Activated naive CD8-positive, alpha-beta T cell treated with anti-CD3 and anti-CD28 coated beads, Interleukin-2, amount 10 ng/mL, durations not matched to agents 7 days and 5 days (primary cell): ENCODE measurements around the gene CAMK4. TPM values are rescaled to one million over a fixed set of nuclear protein-coding genes. Genes with fewer than 3 reads are reported as not detected.

ENCODE experiments used
- ATAC-seq: fragments of 150-1000 bp; cut with Tn5 transposase; one replicate; pipeline ENCODE4 v1.10.0; 2021; ENCODE audit warnings: low read depth, moderate library complexity
- POLR2A ChIA-PET: fragments of 350-600 bp; sonication (Branson Sonifier 250); formaldehyde crosslinking; loops from one replicate; lab custom pipeline; 2021; ENCODE audit warnings: antibody characterized with exemption; lab: Charles Lee
- DNase-seq: peaks from one replicate; pipeline ENCODE4 v3.0.0; 2021
- H3K27ac Mint-ChIP-seq: one replicate; pipeline ENCODE4 v1.8.0; 2022; ENCODE audit warnings: mild to moderate bottlenecking, mixed read lengths
- H3K27me3 Mint-ChIP-seq: one replicate; pipeline ENCODE4 v1.8.0; 2022; ENCODE audit warnings: mild to moderate bottlenecking, moderate library complexity, mixed read lengths
- H3K36me3 Mint-ChIP-seq: one replicate; pipeline ENCODE4 v1.8.0; 2021; ENCODE audit warnings: mild to moderate bottlenecking, mixed read lengths
- H3K4me1 Mint-ChIP-seq: one replicate; pipeline ENCODE4 v1.8.0; 2021; ENCODE audit warnings: mixed read lengths
- H3K4me3 Mint-ChIP-seq: one replicate; pipeline ENCODE4 v1.8.0; 2022; ENCODE audit warnings: mild to moderate bottlenecking, moderate library complexity, mixed read lengths
- H3K9me3 Mint-ChIP-seq: one replicate; pipeline ENCODE4 v1.8.0; 2021; ENCODE audit warnings: mixed read lengths
- total RNA-seq, 2 experiments: library from RNA; stranded (reverse); gene quantifications; one replicate each; pipeline ENCODE4 v1.2.3, GENCODE V29; 2021

Gene CAMK4
- total RNA-seq, 2 experiments from 2014 or later: 132 to 154 TPM

- Mint-ChIP-seq H3K27me3 (no peaks in the 10 kb centered on the region), H3K4me1 (peaks cover 24% of the 10 kb centered on the region), H3K4me3 (peak overlapping the region; percentile 88), H3K9me3 (no peaks in the 10 kb centered on the region), H3K36me3 (peaks cover 7% of the 10 kb centered on the region), H3K27ac (peak overlapping the region; percentile 55)
- POLR2A ChIA-PET: interaction anchor here (0.7 to 7.0 kb wide), 9 partner anchors 13 to 289 kb away, joined by 3 to 77 read pairs (median 4); partner anchors contain the start of gene STARD4
- ATAC-seq: peak; percentile 4
- DNase-seq: no peak
These were observed 940 bp upstream of the CAMK4 start for GRCh38 chr5:111223101-111223786.

GRCh38 chr5:111224561-111225345 is 569 bp downstream of the CAMK4 start:
- Mint-ChIP-seq H3K4me1 (peaks cover 37% of the 10 kb centered on the region), H3K9me3 (no peaks in the 10 kb centered on the region), H3K4me3 (peak overlapping the region; percentile 88), H3K27ac (peak overlapping the region; percentile 93), H3K27me3 (no peaks in the 10 kb centered on the region), H3K36me3 (peaks cover 7% of the 10 kb centered on the region)
- ATAC-seq (peak; percentile 25), DNase-seq (no peak)
- POLR2A ChIA-PET: interaction anchor here (0.8 to 7.0 kb wide), 6 partner anchors 11 to 30 kb away, joined by 3 to 77 read pairs (median 7); no protein-coding TSS in a partner anchor

GRCh38 chr5:111225926-111226325 is 1.7 kb downstream of the CAMK4 start:
- H3K9me3 Mint-ChIP-seq: no peaks in the 10 kb centered on the region
- H3K4me3 Mint-ChIP-seq: peak overlapping the region; percentile 88
- DNase-seq (no peak), ATAC-seq (no peak)
- H3K36me3 Mint-ChIP-seq: peaks cover 5% of the 10 kb centered on the region
- H3K27me3 Mint-ChIP-seq: no peaks in the 10 kb centered on the region
- POLR2A ChIA-PET: interaction anchor here (0.5 to 7.0 kb wide), 6 partner anchors 10 to 71 kb away, joined by 3 to 77 read pairs (median 3); no protein-coding TSS in a partner anchor
- peaks cover 46% of the 10 kb centered on the region for H3K4me1 Mint-ChIP-seq
- peak overlapping the region; percentile 93 for H3K27ac Mint-ChIP-seq

- peak overlapping the region; percentile 93 for H3K27ac Mint-ChIP-seq
- ATAC-seq (no peak), DNase-seq (no peak)
- no peaks in the 10 kb centered on the region for H3K27me3 Mint-ChIP-seq
- H3K4me1 Mint-ChIP-seq: peaks cover 51% of the 10 kb centered on the region
- H3K9me3 Mint-ChIP-seq: no peaks in the 10 kb centered on the region
- POLR2A ChIA-PET: interaction anchor here (0.5 to 7.0 kb wide), 6 partner anchors 9 to 72 kb away, joined by 3 to 77 read pairs (median 3); no protein-coding TSS in a partner anchor
- H3K36me3 Mint-ChIP-seq: peaks cover 5% of the 10 kb centered on the region
- H3K4me3 Mint-ChIP-seq: peak overlapping the region; percentile 88
These were observed 2.4 kb downstream of the CAMK4 start for GRCh38 chr5:111226556-111226955.

- Mint-ChIP-seq H3K4me3 (peak overlapping the region; percentile 88), H3K27me3 (no peaks in the 10 kb centered on the region), H3K36me3 (peaks cover 5% of the 10 kb centered on the region), H3K27ac (peak overlapping the region; percentile 98), H3K4me1 (peaks cover 55% of the 10 kb centered on the region), H3K9me3 (no peaks in the 10 kb centered on the region)
- no peak for ATAC-seq
- POLR2A ChIA-PET: interaction anchor here (1.0 to 7.0 kb wide), 5 partner anchors 8 to 51 kb away, joined by 3 to 77 read pairs (median 3); no protein-coding TSS in a partner anchor
- no peak for DNase-seq
These were observed 3.1 kb downstream of the CAMK4 start for GRCh38 chr5:111227226-111227782.

- DNase-seq (no peak), ATAC-seq (no peak)
- no peaks in the 10 kb centered on the region for H3K27me3 Mint-ChIP-seq
- peak overlapping the region; percentile 88 for H3K4me3 Mint-ChIP-seq
- H3K9me3 Mint-ChIP-seq: no peaks in the 10 kb centered on the region
- POLR2A ChIA-PET: interaction anchor here (1.0 to 7.0 kb wide), 2 partner anchors 8 to 17 kb away, joined by 3 to 77 read pairs; no protein-coding TSS in a partner anchor
- peaks cover 5% of the 10 kb centered on the region for H3K36me3 Mint-ChIP-seq
- H3K27ac Mint-ChIP-seq: peak overlapping the region; percentile 98
- peaks cover 60% of the 10 kb centered on the region for H3K4me1 Mint-ChIP-seq
These were observed 3.6 kb downstream of the CAMK4 start for GRCh38 chr5:111227801-111228200.

GRCh38 chr5:111228520-111229220 is 4.5 kb downstream of the CAMK4 start:
- Mint-ChIP-seq H3K27me3 (no peaks in the 10 kb centered on the region), H3K36me3 (peaks cover 5% of the 10 kb centered on the region), H3K27ac (peak overlapping the region; percentile 99), H3K9me3 (no peaks in the 10 kb centered on the region), H3K4me3 (peak overlapping the region; percentile 89), H3K4me1 (peaks cover 62% of the 10 kb centered on the region)
- no peak for DNase-seq
- no peak for ATAC-seq
- POLR2A ChIA-PET: interaction anchor here (0.7 to 2.2 kb wide), 3 partner anchors 8 to 17 kb away, joined by 3 to 6 read pairs (median 5); no protein-coding TSS in a partner anchor

GRCh38 chr5:111229221-111229835 is 5.1 kb downstream of the CAMK4 start:
- POLR2A ChIA-PET: interaction anchor here (0.7 to 2.2 kb wide), 5 partner anchors 8 to 25 kb away, joined by 3 to 6 read pairs (median 5); no protein-coding TSS in a partner anchor
- H3K4me1 Mint-ChIP-seq: peaks cover 67% of the 10 kb centered on the region
- H3K36me3 Mint-ChIP-seq: peaks cover 6% of the 10 kb centered on the region
- no peaks in the 10 kb centered on the region for H3K27me3 Mint-ChIP-seq
- peak overlapping the region; percentile 99 for H3K27ac Mint-ChIP-seq
- ATAC-seq: peak; percentile 8
- H3K9me3 Mint-ChIP-seq: no peaks in the 10 kb centered on the region
- peak overlapping the region; percentile 89 for H3K4me3 Mint-ChIP-seq
- no peak for DNase-seq

- peak overlapping the region; percentile 99 for H3K27ac Mint-ChIP-seq
- H3K9me3 Mint-ChIP-seq: no peaks in the 10 kb centered on the region
- H3K27me3 Mint-ChIP-seq: no peaks in the 10 kb centered on the region
- no peak for DNase-seq
- peak; percentile 20 for ATAC-seq
- peaks cover 6% of the 10 kb centered on the region for H3K36me3 Mint-ChIP-seq
- H3K4me3 Mint-ChIP-seq: peak overlapping the region; percentile 89
- peaks cover 74% of the 10 kb centered on the region for H3K4me1 Mint-ChIP-seq
- POLR2A ChIA-PET: interaction anchor here (0.8 to 2.2 kb wide), 5 partner anchors 9 to 275 kb away, joined by 3 to 6 read pairs (median 3); no protein-coding TSS in a partner anchor
These were observed 6.0 kb downstream of the CAMK4 start for GRCh38 chr5:111229871-111230810.

- Mint-ChIP-seq H3K27me3 (no peaks in the 10 kb centered on the region), H3K36me3 (peaks cover 6% of the 10 kb centered on the region), H3K27ac (peak overlapping the region; percentile 92), H3K9me3 (no peaks in the 10 kb centered on the region), H3K4me3 (peak overlapping the region; percentile 78), H3K4me1 (peaks cover 82% of the 10 kb centered on the region)
- no peak for DNase-seq
- ATAC-seq: no peak
- POLR2A ChIA-PET: interaction anchor here (2.2 kb wide), 1 partner anchor 8 kb away, joined by 6 read pairs; no protein-coding TSS in a partner anchor
These were observed 6.9 kb downstream of the CAMK4 start for GRCh38 chr5:111231119-111231518.
